OCI-LY1 (cell line): ENCODE data around the gene DTX2.
"Not testable (repeated sequence)": the region's sequence is repeated elsewhere in the genome, so short reads cannot be mapped to it uniquely, and the experiment has no call there.

Experiments used
- H2AFZ ChIP-seq: fragments of 200-600 bp; sonication (generic), shearing (Covaris generic); 2 replicates; pipeline ENCODE4 v1.6.0; 2014; ENCODE audit warnings: antibody characterized with exemption, mild to moderate bottlenecking, low read length
- H3F3A ChIP-seq: fragments of 200-600 bp; sonication (generic), shearing (Covaris generic); 2 replicates; pipeline ENCODE4 v1.6.0; 2014; ENCODE audit warnings: mild to moderate bottlenecking, antibody characterized with exemption, low read length, moderate library complexity; ENCODE audit not compliant: insufficient read depth
- H3K27ac ChIP-seq: fragments of 200-600 bp; sonication (generic); 2 replicates; pipeline ENCODE4 v1.5.1; 2014; ENCODE audit warnings: low read length, mixed run types, mild to moderate bottlenecking, low read depth; ENCODE audit not compliant: poor library complexity, severe bottlenecking
- H3K27me3 ChIP-seq: fragments of 200-600 bp; sonication (generic); 2 replicates; pipeline ENCODE4 v1.6.0; 2014; ENCODE audit warnings: antibody characterized with exemption, mild to moderate bottlenecking, low read length, moderate library complexity; ENCODE audit not compliant: insufficient read depth
- H3K36me3 ChIP-seq: fragments of 200-600 bp; sonication (generic); 2 replicates; pipeline ENCODE4 v1.6.1; 2014; ENCODE audit warnings: mild to moderate bottlenecking, antibody characterized with exemption, low read length, moderate library complexity, mixed read lengths; ENCODE audit not compliant: insufficient read depth
- H3K4me1 ChIP-seq: fragments of 200-600 bp; sonication (generic); 2 replicates; pipeline ENCODE4 v1.5.1; 2014; ENCODE audit warnings: mild to moderate bottlenecking, low read length, moderate library complexity; ENCODE audit not compliant: insufficient read depth, severe bottlenecking
- H3K4me2 ChIP-seq: fragments of 200-600 bp; sonication (generic), shearing (Covaris generic); 2 replicates; pipeline ENCODE4 v1.6.1; 2014; ENCODE audit warnings: low read length
- H3K4me3 ChIP-seq: fragments of 200-600 bp; sonication (generic); 2 replicates; pipeline ENCODE4 v1.5.1; 2014; ENCODE audit warnings: low read length, low read depth, mild to moderate bottlenecking, mixed read lengths; ENCODE audit not compliant: poor library complexity, severe bottlenecking
- H3K79me2 ChIP-seq: fragments of 200-600 bp; shearing (Covaris generic); 2 replicates; pipeline ENCODE4 v1.6.1; 2016; ENCODE audit warnings: mixed run types, low read length, mixed read lengths; ENCODE audit not compliant: insufficient read depth
- H3K9ac ChIP-seq: fragments of 200-600 bp; sonication (generic), shearing (Covaris generic); 2 replicates; pipeline ENCODE4 v1.6.1; 2014; ENCODE audit warnings: mild to moderate bottlenecking, low read length, mixed read lengths
- H3K9me2 ChIP-seq: fragments of 200-600 bp; sonication (generic), shearing (Covaris generic); 2 replicates; pipeline ENCODE4 v1.6.1; 2014; ENCODE audit warnings: low read depth, mild to moderate bottlenecking, low read length, mixed read lengths
- H3K9me3 ChIP-seq: fragments of 200-600 bp; shearing (Covaris generic); 2 replicates; pipeline ENCODE4 v1.6.1; 2014; ENCODE audit warnings: low read length, mixed read lengths
- H4K20me1 ChIP-seq: fragments of 200-600 bp; sonication (generic), shearing (Covaris generic); 2 replicates; pipeline ENCODE4 v1.6.0; 2016; ENCODE audit warnings: mild to moderate bottlenecking, low read length; ENCODE audit not compliant: insufficient read depth
- CTCF ChIP-seq: fragments of 200-600 bp; sonication (generic), shearing (Covaris generic); IDR thresholded peaks from 2 replicates; pipeline ENCODE4 v1.5.1; 2017; ENCODE audit warnings: mild to moderate bottlenecking, antibody characterized with exemption, low read length, moderate library complexity, mixed read lengths
- EZH2 ChIP-seq: fragments of 200-600 bp; sonication (generic), shearing (Covaris generic); IDR thresholded peaks from 2 replicates; pipeline ENCODE4 v1.8.0; 2017; ENCODE audit warnings: borderline replicate concordance, mixed run types, mild to moderate bottlenecking, antibody characterized with exemption, low read length, moderate library complexity, mixed read lengths

Gene DTX2

GRCh38 chr7:76515999-76516443 is 54.5 kb downstream of the DTX2 start:
- H3K9me2 ChIP-seq, result no peaks in the 10 kb centered on the region
- no peak overlapping the region for H3K9ac ChIP-seq
- no peaks in the 10 kb centered on the region for H3K79me2 ChIP-seq
- TF ChIP-seq CTCF, result no peak
- TF ChIP-seq EZH2, result no peak
- H3K4me1 ChIP-seq, result no peaks in the 10 kb centered on the region
- no peak overlapping the region for H3K4me2 ChIP-seq
- no peak overlapping the region for H3K4me3 ChIP-seq
- no peaks in the 10 kb centered on the region for H4K20me1 ChIP-seq
- no peak overlapping the region for H2AFZ ChIP-seq
- no peak overlapping the region for H3K27ac ChIP-seq
- no peaks in the 10 kb centered on the region for H3F3A ChIP-seq
- no peaks in the 10 kb centered on the region for H3K9me3 ChIP-seq
- H3K27me3 ChIP-seq, result 0 out of 2 replicates have a peak, but pooled peaks cover 6% of the 10 kb centered on the region
- H3K36me3 ChIP-seq, result no peaks in the 10 kb centered on the region

- H3K79me2 ChIP-seq, result not testable (repeated sequence)
Measured at GRCh38 chr7:76516932-76517331, 55.4 kb downstream of the DTX2 start.

DNA sequence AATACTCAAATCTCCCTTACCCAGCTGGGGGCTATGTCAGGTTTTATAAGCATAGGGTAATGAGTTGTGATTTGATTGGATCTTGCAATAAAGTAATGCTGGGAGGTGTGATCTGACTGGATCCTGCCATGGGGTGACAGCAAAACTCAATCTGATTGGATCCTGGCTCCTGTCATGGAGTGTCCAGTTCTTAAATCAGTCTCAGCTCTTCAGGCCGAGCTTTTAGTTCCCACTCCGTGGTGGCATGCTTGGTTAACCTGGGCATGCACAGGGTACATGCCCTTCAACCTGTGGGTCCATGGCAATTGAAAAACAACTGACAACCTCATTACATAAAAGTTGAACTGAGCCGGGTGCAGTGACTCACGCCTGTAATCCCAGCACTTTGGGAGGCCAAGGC is 64.7 kb downstream of the DTX2 start:
- not testable (repeated sequence) for H3K27me3 ChIP-seq, H3K79me2 ChIP-seq, H3F3A ChIP-seq, H3K9ac ChIP-seq, H4K20me1 ChIP-seq, H3K36me3 ChIP-seq, H3K4me1 ChIP-seq, H3K27ac ChIP-seq, H3K9me2 ChIP-seq, H3K9me3 ChIP-seq, H3K4me2 ChIP-seq, H3K4me3 ChIP-seq, H2AFZ ChIP-seq

More at GRCh38 chr7:76516932-76517331, 55.4 kb downstream of the DTX2 start:
- not testable (repeated sequence) for H2AFZ ChIP-seq, H3K9ac ChIP-seq, H3K36me3 ChIP-seq, H3K4me1 ChIP-seq, H3K4me3 ChIP-seq, H3F3A ChIP-seq, H3K27me3 ChIP-seq, H3K27ac ChIP-seq, H3K9me3 ChIP-seq, H3K9me2 ChIP-seq, H3K4me2 ChIP-seq, H4K20me1 ChIP-seq

- H3K27me3 ChIP-seq, H3K36me3 ChIP-seq, H3K9me3 ChIP-seq, H3K4me2 ChIP-seq, H3K4me1 ChIP-seq, H3K9ac ChIP-seq, H3K4me3 ChIP-seq, H3K27ac ChIP-seq, H3F3A ChIP-seq, H4K20me1 ChIP-seq, H2AFZ ChIP-seq, H3K9me2 ChIP-seq, H3K79me2 ChIP-seq: not testable (repeated sequence)
Measured at GRCh38 chr7:76531643-76532042, 70.1 kb downstream of the DTX2 start.

GRCh38 chr7:76543197-76543596 is 81.7 kb downstream of the DTX2 start, which contains the start of gene SPDYE16:
TSS of gene SPDYE16 (minus strand) at chr7:76543297. CDS start at chr7:76541459, 1,838 bp downstream.
- H3K4me1 ChIP-seq, H2AFZ ChIP-seq, H3K9me2 ChIP-seq, H3K9ac ChIP-seq, H4K20me1 ChIP-seq, H3K27me3 ChIP-seq, H3K9me3 ChIP-seq, H3K79me2 ChIP-seq, H3K27ac ChIP-seq, H3K4me2 ChIP-seq, H3K36me3 ChIP-seq, H3K4me3 ChIP-seq, H3F3A ChIP-seq: not testable (repeated sequence)

- Histone ChIP-seq H3K4me3 (peak overlapping the region; percentile 73), H3K9ac (peak overlapping the region; percentile 80), H3K79me2 (peaks cover 12% of the 10 kb centered on the region), H3K36me3 (peaks cover 11% of the 10 kb centered on the region; the same call in 1 of the 2 replicates), H3K4me2 (peak overlapping the region; percentile 82)
- H3F3A ChIP-seq, H3K9me3 ChIP-seq, H4K20me1 ChIP-seq, H3K9me2 ChIP-seq, H3K27me3 ChIP-seq, H3K4me1 ChIP-seq, H2AFZ ChIP-seq, H3K27ac ChIP-seq: not testable (repeated sequence)
Measured at GRCh38 chr7:76549025-76549854, 87.7 kb downstream of the DTX2 start.

- H3K4me3 ChIP-seq, result peak overlapping the region; percentile 73
- not testable (repeated sequence) for H3K9me2 ChIP-seq, H3F3A ChIP-seq, H2AFZ ChIP-seq, H3K4me1 ChIP-seq, H3K27ac ChIP-seq, H3K9me3 ChIP-seq, H3K27me3 ChIP-seq, H4K20me1 ChIP-seq
- H3K9ac ChIP-seq, result peak overlapping the region; percentile 80
- H3K4me2 ChIP-seq, result peak overlapping the region; percentile 82
- peaks cover 12% of the 10 kb centered on the region for H3K79me2 ChIP-seq
- H3K36me3 ChIP-seq, result peaks cover 11% of the 10 kb centered on the region; the same call in 1 of the 2 replicates
Measured at GRCh38 chr7:76549855-76550248, 88.3 kb downstream of the DTX2 start.
